Subcutaneous abdominal adipose tissue (tissue), 5 donors: ENCODE measurements around the gene SLC34A2.
"Not testable (repeated sequence)": the region's sequence is repeated elsewhere in the genome, so short reads cannot be mapped to it uniquely, and the experiment has no call there.

ENCODE experiments used
- H3K27ac ChIP-seq: one replicate; pipeline ENCODE4 v1.7.0; 2013; ENCODE audit warnings: low read depth, mild to moderate bottlenecking, inconsistent platforms, low read length, moderate library complexity
- H3K27me3 ChIP-seq, 5 donors: one replicate each; pipeline ENCODE4 v1.7.0; 2013; ENCODE audit warnings: low read length in 5 of 5, inconsistent platforms in 1 of 5; ENCODE audit not compliant: control insufficient read depth in 5 of 5, insufficient read depth in 4 of 5
- H3K36me3 ChIP-seq, 5 donors: one replicate each; pipeline ENCODE4 v1.7.0; 2013; ENCODE audit warnings: low read length in 5 of 5; ENCODE audit not compliant: control insufficient read depth in 5 of 5, insufficient read depth in 5 of 5
- H3K4me1 ChIP-seq, 5 donors: one replicate each; pipeline ENCODE4 v1.7.0; 2013; ENCODE audit warnings: low read length in 5 of 5, mild to moderate bottlenecking in 3 of 5, moderate library complexity in 1 of 5; ENCODE audit not compliant: control insufficient read depth in 5 of 5, insufficient read depth in 5 of 5
- H3K4me3 ChIP-seq, 5 donors: one replicate each; pipeline ENCODE4 v1.7.0; 2013; ENCODE audit warnings: low read length in 5 of 5, low read depth in 1 of 5
- H3K9ac ChIP-seq, 5 donors: one replicate each; pipeline ENCODE4 v1.7.0; 2013; ENCODE audit warnings: low read length in 5 of 5, mild to moderate bottlenecking in 4 of 5, moderate library complexity in 3 of 5
- H3K9me3 ChIP-seq, 5 donors: one replicate each; pipeline ENCODE4 v1.7.0; 2013; ENCODE audit warnings: low read length in 5 of 5; ENCODE audit not compliant: control insufficient read depth in 5 of 5
- donor health status: healthy.
- donor health status: healthy.
- donor health status: healthy.
- donor health status: healthy.
- donor health status: healthy.

The SLC34A2 gene

GRCh38 chr4:25658777-25659176, 3.1 kb downstream of the SLC34A2 start:
- Histone ChIP-seq H3K4me3 (no peak overlapping the region), H3K9me3 (no peaks in the 10 kb centered on the region), H3K4me1 (peaks cover 0 to 24% (median 12%) of the 10 kb centered on the region in 5 donors), H3K36me3 (no peaks in the 10 kb centered on the region), H3K9ac (no peak overlapping the region), H3K27me3 (peaks cover 3 to 28% (median 20%) of the 10 kb centered on the region in 5 donors), H3K27ac (no peak overlapping the region)

GRCh38 chr4:25661441-25661840, 5.8 kb downstream of the SLC34A2 start:
- not testable (repeated sequence) for H3K27ac ChIP-seq, H3K27me3 ChIP-seq, H3K9me3 ChIP-seq, H3K4me1 ChIP-seq, H3K4me3 ChIP-seq, H3K36me3 ChIP-seq, H3K9ac ChIP-seq

GRCh38 chr4:25662306-25662705, 6.7 kb downstream of the SLC34A2 start:
- no peaks in the 10 kb centered on the region for H3K36me3 ChIP-seq
- H3K9ac ChIP-seq, result no peak overlapping the region
- no peaks in the 10 kb centered on the region for H3K4me1 ChIP-seq
- no peaks in the 10 kb centered on the region for H3K9me3 ChIP-seq
- no peak overlapping the region for H3K27ac ChIP-seq
- peaks cover 0 to 5% (median 0%) of the 10 kb centered on the region in 5 donors for H3K27me3 ChIP-seq
- no peak overlapping the region for H3K4me3 ChIP-seq

- no peaks in the 10 kb centered on the region for H3K4me1 ChIP-seq
- H3K27me3 ChIP-seq, result peaks cover 0 to 5% (median 0%) of the 10 kb centered on the region in 5 donors
- H3K27ac ChIP-seq, result no peak overlapping the region
Measured at GRCh38 chr4:25663781-25664180, 8.1 kb downstream of the SLC34A2 start.

GRCh38 chr4:25666031-25666630, 10.5 kb downstream of the SLC34A2 start:
- Histone ChIP-seq H3K36me3 (no peaks in the 10 kb centered on the region), H3K27ac (no peak overlapping the region), H3K27me3 (peaks cover 0 to 5% (median 0%) of the 10 kb centered on the region in 5 donors), H3K4me1 (no peaks in the 10 kb centered on the region), H3K4me3 (no peak overlapping the region), H3K9me3 (no peaks in the 10 kb centered on the region), H3K9ac (no peak overlapping the region)

More at GRCh38 chr4:25663781-25664180, 8.1 kb downstream of the SLC34A2 start:
- no peaks in the 10 kb centered on the region for H3K9me3 ChIP-seq
- no peak overlapping the region for H3K9ac ChIP-seq
- H3K36me3 ChIP-seq, result no peaks in the 10 kb centered on the region
- no peak overlapping the region for H3K4me3 ChIP-seq

GRCh38 chr4:25667931-25668557, 12.4 kb downstream of the SLC34A2 start:
- no peak overlapping the region for H3K4me3 ChIP-seq
- no peak overlapping the region for H3K9ac ChIP-seq

GRCh38 chr4:25670991-25671390, 15.3 kb downstream of the SLC34A2 start:
- Histone ChIP-seq H3K9ac (no peak overlapping the region), H3K27me3 (no peaks in the 10 kb centered on the region), H3K4me1 (no peaks in the 10 kb centered on the region), H3K4me3 (no peak overlapping the region), H3K36me3 (no peaks in the 10 kb centered on the region), H3K27ac (no peak overlapping the region), H3K9me3 (no peaks in the 10 kb centered on the region)

More at GRCh38 chr4:25667931-25668557, 12.4 kb downstream of the SLC34A2 start:
- H3K27me3 ChIP-seq, result peaks cover 0 to 3% (median 0%) of the 10 kb centered on the region in 5 donors
- H3K4me1 ChIP-seq, result no peaks in the 10 kb centered on the region
- H3K9me3 ChIP-seq, result no peaks in the 10 kb centered on the region
- H3K27ac ChIP-seq, result no peak overlapping the region
- H3K36me3 ChIP-seq, result no peaks in the 10 kb centered on the region

- H3K9me3 ChIP-seq, result no peaks in the 10 kb centered on the region
Measured at GRCh38 chr4:25672756-25673155, 17.1 kb downstream of the SLC34A2 start.

GRCh38 chr4:25674386-25674785, 18.7 kb downstream of the SLC34A2 start:
- Histone ChIP-seq H3K9ac (no peak overlapping the region), H3K9me3 (no peaks in the 10 kb centered on the region), H3K27me3 (no peaks in the 10 kb centered on the region), H3K36me3 (no peaks in the 10 kb centered on the region), H3K27ac (no peak overlapping the region), H3K4me3 (no peak overlapping the region), H3K4me1 (no peaks in the 10 kb centered on the region)

More at GRCh38 chr4:25672756-25673155, 17.1 kb downstream of the SLC34A2 start:
- H3K4me1 ChIP-seq, result no peaks in the 10 kb centered on the region
- no peak overlapping the region for H3K4me3 ChIP-seq
- no peak overlapping the region for H3K9ac ChIP-seq
- no peaks in the 10 kb centered on the region for H3K27me3 ChIP-seq
- H3K36me3 ChIP-seq, result no peaks in the 10 kb centered on the region
- no peak overlapping the region for H3K27ac ChIP-seq

GRCh38 chr4:25676221-25676620, 20.6 kb downstream of the SLC34A2 start:
- no peaks in the 10 kb centered on the region for H3K36me3 ChIP-seq
- H3K4me1 ChIP-seq, result no peaks in the 10 kb centered on the region
- no peaks in the 10 kb centered on the region for H3K9me3 ChIP-seq
- no peak overlapping the region for H3K9ac ChIP-seq
- no peaks in the 10 kb centered on the region for H3K27me3 ChIP-seq
- H3K4me3 ChIP-seq, result no peak overlapping the region
- no peak overlapping the region for H3K27ac ChIP-seq
